Pancreas (tissue), 10 donors: ENCODE results near the gene PIK3R4. TPM values are rescaled to one million over a fixed set of nuclear protein-coding genes. Genes with fewer than 3 reads are reported as not detected.

ENCODE experiments used
- ATAC-seq, 4 donors: fragments of 200-7000 bp; cut with Tn5 transposase; one replicate each; pipeline versions ENCODE4 v1.8.0 to v1.9.1; 2020; ENCODE audit warnings: mild to moderate bottlenecking in 4 of 4, moderate library complexity in 4 of 4
- DNase-seq, 6 donors: peaks; one replicate each; pipeline ENCODE4 v3.0.0-alpha.2; 2020
- FAIRE-seq: peaks from 2 replicates; lab custom pipeline; 2012; peaks lifted over from hg19 to GRCh38; lab: Jason Lieb, UNC
- H3K27ac ChIP-seq, 4 donors: fragments of 200-600 bp; sonication (generic); 1 replicate in 3 of 4; 2 replicates in 1 of 4; pipeline versions ENCODE4 v1.5.0 to v1.8.0; 2020
- H3K27me3 ChIP-seq, 4 donors: fragments of 200-600 bp; one replicate each; pipeline ENCODE4 v1.8.0; 2021
- H3K36me3 ChIP-seq, 3 donors: fragments of 200-600 bp; sonication (generic) in 1 of 3; one replicate each; pipeline versions ENCODE4 v1.5.0 to v1.8.0; 2020 to 2021
- H3K4me1 ChIP-seq, 3 donors: fragments of 200-600 bp; one replicate each; pipeline ENCODE4 v1.8.0; 2021
- H3K4me3 ChIP-seq, 4 donors: fragments of 200-600 bp; sonication (generic) in 2 of 4; one replicate each; pipeline versions ENCODE4 v1.5.0 to v1.8.0; 2020 to 2021
- H3K9me3 ChIP-seq, 4 donors: fragments of 200-600 bp; one replicate each; pipeline ENCODE4 v1.8.0; 2021
- WGBS, 2 donors: extraction: QIAGEN DNeasy Blood & Tissue Kit; methylation state at CpG; one replicate each; pipeline ENCODE4 v1.1.7; 2013; 5-methylcytosine and 5-hydroxymethylcytosine counted together
- intact Hi-C, 3 donors: fragments of 100-400 bp; cut with DNase I; formaldehyde crosslinking; loops; one replicate each; pipeline versions ENCODE4 v1.11.1 to v1.14.2; 2022
- polyA plus RNA-seq, 2 donors: library from polyadenylated mRNA; stranded (reverse); fragments of 200-250 nt; gene quantifications; one replicate each; pipeline ENCODE4 v1.2.3, GENCODE V29; 2013
- total RNA-seq, 6 donors: library from RNA; stranded (reverse); fragmentation: NEBNext Ultra II Directional in 4 of 6; extraction: Animal tissue kit (Norgen Biotek cat#: 25700) in 4 of 6; gene quantifications; one replicate each; pipeline versions ENCODE4 v1.2.1 to v1.2.4, GENCODE V29; 2021 to 2023
- TF ChIP-seq, protein P1 (sequence below), 4 donors: fragments of 200-600 bp; sonication (generic) in 3 of 4; IDR thresholded peaks; one replicate each; pipeline versions ENCODE4 v1.5.0 to v1.8.0; 2021; ENCODE audit warnings: antibody characterized with exemption in 4 of 4
- donor health status: healthy with polysubstance abuse.
- donor health status: DM: no; HTN: no; CAD: no; lungs with moderate emphysema.
- donor health status: DM: no; HTN: no; CAD: no.
- donor health status: control.
- donor health status: control.
- donor health status: Bipolar disorder and iron deficiency.
- donor health status: DM: yes; HTN: yes; CAD: no.
- donor health status: DM: no; HTN: no; CAD: no.
- donor health status: DM: no; HTN: no; CAD: no.
- donor health status: DM: yes; HTN: yes; CAD: no.

PIK3R4 gene
- total and polyA plus RNA-seq, 8 donors, result 6.7 to 16.6 (median 11.1) TPM

GRCh38 chr3:130663092-130663491, 83.5 kb downstream of the PIK3R4 start:
- FAIRE-seq, result no peak
- no peak overlapping the region for H3K4me3 ChIP-seq

GRCh38 chr3:130662501-130662996, 84.1 kb downstream of the PIK3R4 start:
- Histone ChIP-seq H3K36me3 (no peaks in the 10 kb centered on the region), H3K4me1 (no peaks in the 10 kb centered on the region), H3K4me3 (no peak overlapping the region), H3K27ac (no peak overlapping the region), H3K9me3 (no peaks in the 10 kb centered on the region), H3K27me3 (no peaks in the 10 kb centered on the region)
- TF ChIP-seq, protein P1, sequence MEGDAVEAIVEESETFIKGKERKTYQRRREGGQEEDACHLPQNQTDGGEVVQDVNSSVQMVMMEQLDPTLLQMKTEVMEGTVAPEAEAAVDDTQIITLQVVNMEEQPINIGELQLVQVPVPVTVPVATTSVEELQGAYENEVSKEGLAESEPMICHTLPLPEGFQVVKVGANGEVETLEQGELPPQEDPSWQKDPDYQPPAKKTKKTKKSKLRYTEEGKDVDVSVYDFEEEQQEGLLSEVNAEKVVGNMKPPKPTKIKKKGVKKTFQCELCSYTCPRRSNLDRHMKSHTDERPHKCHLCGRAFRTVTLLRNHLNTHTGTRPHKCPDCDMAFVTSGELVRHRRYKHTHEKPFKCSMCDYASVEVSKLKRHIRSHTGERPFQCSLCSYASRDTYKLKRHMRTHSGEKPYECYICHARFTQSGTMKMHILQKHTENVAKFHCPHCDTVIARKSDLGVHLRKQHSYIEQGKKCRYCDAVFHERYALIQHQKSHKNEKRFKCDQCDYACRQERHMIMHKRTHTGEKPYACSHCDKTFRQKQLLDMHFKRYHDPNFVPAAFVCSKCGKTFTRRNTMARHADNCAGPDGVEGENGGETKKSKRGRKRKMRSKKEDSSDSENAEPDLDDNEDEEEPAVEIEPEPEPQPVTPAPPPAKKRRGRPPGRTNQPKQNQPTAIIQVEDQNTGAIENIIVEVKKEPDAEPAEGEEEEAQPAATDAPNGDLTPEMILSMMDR (IDR thresholded peaks at IDR 0.05), result no peak
- ATAC-seq (no peak), FAIRE-seq (no peak), DNase-seq (no peak)
- 90 to 100% methylated on average over 1 of the region's 1 CpG for WGBS, 2 donors
- intact Hi-C loops, result no loop called here

More at GRCh38 chr3:130663092-130663491, 83.5 kb downstream of the PIK3R4 start:
- ATAC-seq (no peak), DNase-seq (no peak)
- 91 to 93% methylated on average over 2 of the region's 2 CpGs for WGBS, 2 donors
- no peaks in the 10 kb centered on the region for H3K36me3 ChIP-seq
- intact Hi-C loops, result no loop called here
- H3K27ac ChIP-seq, result no peak overlapping the region
- TF ChIP-seq, protein P1 (IDR thresholded peaks at IDR 0.05), result no peak
- no peaks in the 10 kb centered on the region for H3K4me1 ChIP-seq
- no peaks in the 10 kb centered on the region for H3K27me3 ChIP-seq
- no peaks in the 10 kb centered on the region for H3K9me3 ChIP-seq

GRCh38 chr3:130661140-130661891, 85.3 kb downstream of the PIK3R4 start:
- intact Hi-C loops, result no loop called here
- WGBS, 2 donors, result 70% methylated on average over 7 of the region's 7 CpGs
- ATAC-seq (no peak), FAIRE-seq (no peak), DNase-seq (no peak)
- H3K9me3 ChIP-seq, result no peaks in the 10 kb centered on the region
- H3K36me3 ChIP-seq, result no peaks in the 10 kb centered on the region
- no peaks in the 10 kb centered on the region for H3K27me3 ChIP-seq
- no peaks in the 10 kb centered on the region for H3K4me1 ChIP-seq
- no peak overlapping the region for H3K4me3 ChIP-seq
- TF ChIP-seq, protein P1 (IDR thresholded peaks at IDR 0.05), result no peak
- H3K27ac ChIP-seq, result no peak overlapping the region

GRCh38 chr3:130659911-130660310, 86.7 kb downstream of the PIK3R4 start:
- Histone ChIP-seq H3K4me1 (no peaks in the 10 kb centered on the region), H3K9me3 (no peaks in the 10 kb centered on the region), H3K27me3 (no peaks in the 10 kb centered on the region), H3K27ac (no peak overlapping the region), H3K36me3 (no peaks in the 10 kb centered on the region), H3K4me3 (no peak overlapping the region)
- WGBS, 2 donors, result 94% methylated on average over 1 of the region's 1 CpG
- FAIRE-seq (no peak), ATAC-seq (no peak), DNase-seq (no peak)
- TF ChIP-seq, protein P1 (IDR thresholded peaks at IDR 0.05), result no peak
- intact Hi-C loops, result no loop called here

DNA sequence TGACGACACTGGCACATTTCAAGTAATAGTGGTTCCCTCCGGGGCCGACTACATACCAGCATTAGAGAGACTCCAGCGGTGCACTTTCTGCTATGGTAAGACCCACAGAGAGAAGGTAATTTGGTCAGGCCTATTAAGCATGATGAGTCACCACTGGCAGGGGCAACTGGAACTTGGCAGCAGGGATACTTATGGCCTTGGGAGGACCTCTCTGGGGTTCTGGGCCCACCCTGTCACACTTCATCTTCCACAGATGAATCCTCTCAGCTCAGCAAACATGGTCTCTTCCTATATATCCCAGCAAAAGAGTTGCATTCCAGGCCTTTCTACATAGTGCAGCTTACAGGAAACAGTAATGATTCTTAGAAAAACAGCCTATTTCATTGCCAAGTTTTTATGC, 88.0 kb downstream of the PIK3R4 start:
- TF ChIP-seq, protein P1 (IDR thresholded peaks at IDR 0.05), result no peak
- ATAC-seq (no peak), FAIRE-seq (no peak), DNase-seq (no peak)
- H3K36me3 ChIP-seq, result no peaks in the 10 kb centered on the region
- intact Hi-C loops, result no loop called here
- H3K27ac ChIP-seq, result no peak overlapping the region
- H3K27me3 ChIP-seq, result no peaks in the 10 kb centered on the region
- 84 to 85% methylated on average over 4 of the region's 4 CpGs for WGBS, 2 donors
- H3K4me3 ChIP-seq, result no peak overlapping the region
- H3K4me1 ChIP-seq, result no peaks in the 10 kb centered on the region
- H3K9me3 ChIP-seq, result no peaks in the 10 kb centered on the region
